ENCODE data around the gene SRBD1. TPM values are rescaled to one million over a fixed set of nuclear protein-coding genes. Genes with fewer than 3 reads are reported as not detected.
A peak's percentile ranks its signal among the peaks of the same experiment; 100 is the strongest.

SRBD1 gene
- total and polyA plus RNA-seq, 2 donors (not counting 1 experiment from before 2014, with no cell fraction given), result 9.6 to 18.7 TPM

- TF ChIP-seq CTCF (conservative IDR thresholded peaks at IDR 0.05 in 1 of 2, IDR thresholded peaks at IDR 0.05 in 1 of 2; ENCODE audit: low read depth in 1 of 2, low read length in 2 of 2) (no peak), EZH2 (IDR thresholded peaks at IDR 0.05; ENCODE audit: low read length, missing control alignments) (no peak)
- no peak for DNase-seq (ENCODE audit: low read depth in 2 of 2)
- Histone ChIP-seq H3K4me1 (ENCODE audit: control insufficient read depth, extremely low read depth, insufficient read depth, low read length) (no peaks in the 10 kb centered on the region), H3K79me2 (ENCODE audit: control insufficient read depth, insufficient read depth, low read length) (no peaks in the 10 kb centered on the region), H4K20me1 (ENCODE audit: control insufficient read depth, extremely low read depth, insufficient read depth, low read length) (no peaks in the 10 kb centered on the region), H3K9me3 (ENCODE audit: control insufficient read depth, insufficient read depth, low read depth, low read length) (no peaks in the 10 kb centered on the region), H3K27me3 (ENCODE audit: control insufficient read depth, insufficient read depth, low read length) (no peaks in the 10 kb centered on the region), H3K4me2 (ENCODE audit: extremely low read depth, insufficient read depth, low read length) (no peak overlapping the region), H2AFZ (ENCODE audit: low read length) (no peak overlapping the region), H3K4me3 (replicated peaks in 1 of 4; ENCODE audit: control extremely low read depth in 1 of 4, insufficient read depth in 1 of 4, low read depth in 3 of 4, low read length in 4 of 4) (no peak overlapping the region), H3K9ac (ENCODE audit: insufficient read depth, low read length) (no peak overlapping the region), H3K36me3 (ENCODE audit: control insufficient read depth, insufficient read depth, low read length) (peaks cover 4% of the 10 kb centered on the region), H3K27ac (ENCODE audit: insufficient read depth, low read length) (no peak overlapping the region)
Measured at GRCh38 chr2:45598545-45598944, 12.5 kb downstream of the SRBD1 start.

GRCh38 chr2:45596761-45597160, 14.3 kb downstream of the SRBD1 start:
- H3K27me3 ChIP-seq (ENCODE audit: control insufficient read depth, insufficient read depth, low read length), result no peaks in the 10 kb centered on the region
- no peaks in the 10 kb centered on the region for H3K9me3 ChIP-seq (ENCODE audit: control insufficient read depth, insufficient read depth, low read depth, low read length)
- H3K27ac ChIP-seq (ENCODE audit: insufficient read depth, low read length), result no peak overlapping the region
- H3K9ac ChIP-seq (ENCODE audit: insufficient read depth, low read length), result no peak overlapping the region
- no peaks in the 10 kb centered on the region for H4K20me1 ChIP-seq (ENCODE audit: control insufficient read depth, extremely low read depth, insufficient read depth, low read length)
- no peak overlapping the region for H3K4me3 ChIP-seq (replicated peaks in 1 of 4; ENCODE audit: control extremely low read depth in 1 of 4, insufficient read depth in 1 of 4, low read depth in 3 of 4, low read length in 4 of 4)
- no peaks in the 10 kb centered on the region for H3K4me1 ChIP-seq (ENCODE audit: control insufficient read depth, extremely low read depth, insufficient read depth, low read length)
- no peak for DNase-seq (ENCODE audit: low read depth in 2 of 2)
- peaks cover 4% of the 10 kb centered on the region for H3K36me3 ChIP-seq (ENCODE audit: control insufficient read depth, insufficient read depth, low read length)
- TF ChIP-seq CTCF (conservative IDR thresholded peaks at IDR 0.05 in 1 of 2, IDR thresholded peaks at IDR 0.05 in 1 of 2; ENCODE audit: low read depth in 1 of 2, low read length in 2 of 2), result no peak
- no peak for TF ChIP-seq EZH2 (IDR thresholded peaks at IDR 0.05; ENCODE audit: low read length, missing control alignments)
- H3K79me2 ChIP-seq (ENCODE audit: control insufficient read depth, insufficient read depth, low read length), result no peaks in the 10 kb centered on the region
- no peak overlapping the region for H2AFZ ChIP-seq (ENCODE audit: low read length)
- H3K4me2 ChIP-seq (ENCODE audit: extremely low read depth, insufficient read depth, low read length), result no peak overlapping the region

DNA sequence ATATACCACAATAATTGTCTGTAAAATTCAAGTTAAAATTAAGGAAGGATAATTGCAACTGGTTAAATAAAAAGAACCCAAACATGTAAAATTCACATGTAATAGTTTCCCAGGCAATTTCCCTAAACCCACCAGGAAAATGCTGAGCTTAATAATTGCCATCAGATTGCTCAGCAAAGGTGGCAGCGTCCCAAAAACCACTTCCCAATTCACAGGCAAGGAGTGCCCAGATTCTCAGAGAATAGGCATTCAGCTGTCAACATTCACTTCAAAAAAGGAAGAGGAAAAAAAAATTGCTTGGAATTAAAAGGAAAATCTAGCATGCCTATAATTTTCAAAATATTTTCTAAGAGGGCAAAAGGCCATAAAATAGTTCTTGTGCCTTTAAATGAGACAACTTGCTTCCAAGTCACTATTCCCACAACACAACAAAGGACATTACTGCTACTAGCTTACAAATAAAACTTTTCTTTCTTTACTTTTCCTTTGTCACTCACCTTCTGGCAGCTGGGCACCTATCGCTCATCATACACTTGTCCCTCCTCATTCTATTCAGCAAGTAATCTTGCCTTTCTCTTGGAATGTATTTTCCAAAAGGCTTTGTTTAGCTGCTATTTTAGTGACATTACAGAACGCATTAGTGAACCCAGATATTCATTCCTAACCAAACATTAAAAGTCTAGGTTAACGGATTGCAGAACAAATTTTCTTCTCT, 15.2 kb downstream of the SRBD1 start:
- Histone ChIP-seq H3K9me3 (ENCODE audit: control insufficient read depth, insufficient read depth, low read depth, low read length) (no peaks in the 10 kb centered on the region), H3K79me2 (ENCODE audit: control insufficient read depth, insufficient read depth, low read length) (no peaks in the 10 kb centered on the region), H4K20me1 (ENCODE audit: control insufficient read depth, extremely low read depth, insufficient read depth, low read length) (no peaks in the 10 kb centered on the region), H3K4me2 (ENCODE audit: extremely low read depth, insufficient read depth, low read length) (no peak overlapping the region), H3K9ac (ENCODE audit: insufficient read depth, low read length) (no peak overlapping the region), H3K27ac (ENCODE audit: insufficient read depth, low read length) (no peak overlapping the region), H3K36me3 (ENCODE audit: control insufficient read depth, insufficient read depth, low read length) (peaks cover 4% of the 10 kb centered on the region), H3K4me3 (replicated peaks in 1 of 4; ENCODE audit: control extremely low read depth in 1 of 4, insufficient read depth in 1 of 4, low read depth in 3 of 4, low read length in 4 of 4) (no peak overlapping the region), H3K4me1 (ENCODE audit: control insufficient read depth, extremely low read depth, insufficient read depth, low read length) (no peaks in the 10 kb centered on the region), H2AFZ (ENCODE audit: low read length) (no peak overlapping the region), H3K27me3 (ENCODE audit: control insufficient read depth, insufficient read depth, low read length) (no peaks in the 10 kb centered on the region)
- DNase-seq (ENCODE audit: low read depth in 2 of 2), result peak; percentile 65 to 85
- no peak for TF ChIP-seq EZH2 (IDR thresholded peaks at IDR 0.05; ENCODE audit: low read length, missing control alignments)
- no peak for TF ChIP-seq CTCF (conservative IDR thresholded peaks at IDR 0.05 in 1 of 2, IDR thresholded peaks at IDR 0.05 in 1 of 2; ENCODE audit: low read depth in 1 of 2, low read length in 2 of 2)

All from fibroblast of lung (primary cell).